ENCODE data around the gene CYP4F2.
A peak's percentile ranks its signal among the peaks of the same experiment; 100 is the strongest.

Gene CYP4F2

DNA sequence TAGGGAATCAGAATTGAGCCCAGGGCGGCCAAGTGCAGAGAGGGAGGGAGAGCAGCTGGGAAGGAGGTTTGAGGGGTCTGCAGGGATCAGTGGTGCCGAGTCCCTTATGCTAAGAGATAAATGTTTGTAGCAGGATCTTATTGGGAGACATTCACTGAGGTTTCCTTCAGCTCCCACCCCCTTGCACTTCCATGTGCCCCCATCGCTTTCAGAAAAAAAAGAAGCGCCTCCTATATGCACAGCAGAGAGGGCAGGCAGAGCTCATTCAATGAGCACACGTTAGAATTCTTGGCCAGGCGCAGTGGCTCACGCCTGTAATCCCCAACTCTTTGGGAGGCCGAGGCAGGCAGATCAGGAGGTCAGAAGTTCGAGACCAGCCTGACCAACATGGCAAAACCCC lies 28.0 kb downstream of the CYP4F2 start:
- DNase-seq (ENCODE audit: low read depth, low spot score): no peak
- no peaks in the 10 kb centered on the region for H3K9me3 ChIP-seq (ENCODE audit: insufficient read depth, low read length)
- peaks cover 6% of the 10 kb centered on the region for H3K4me1 ChIP-seq (ENCODE audit: insufficient read depth, insufficient read length)
- no peaks in the 10 kb centered on the region for H3K36me3 ChIP-seq (ENCODE audit: insufficient read depth, insufficient read length, low read length)
- no peaks in the 10 kb centered on the region for H3K27me3 ChIP-seq (ENCODE audit: insufficient read depth, insufficient read length)
- no peak overlapping the region for H3K9ac ChIP-seq (ENCODE audit: insufficient read length, low read depth)
- no peak overlapping the region for H3K4me3 ChIP-seq (ENCODE audit: insufficient read length, low read depth)
- TF ChIP-seq SUZ12 (IDR thresholded peaks at IDR 0.05; ENCODE audit: extremely low read depth, insufficient read depth, insufficient read length) (no peak), ZNF274 (IDR thresholded peaks at IDR 0.05; ENCODE audit: low read depth, low read length) (no peak), YY1 (IDR thresholded peaks at IDR 0.05; ENCODE audit: insufficient read depth, insufficient read length) (no peak)

DNA sequence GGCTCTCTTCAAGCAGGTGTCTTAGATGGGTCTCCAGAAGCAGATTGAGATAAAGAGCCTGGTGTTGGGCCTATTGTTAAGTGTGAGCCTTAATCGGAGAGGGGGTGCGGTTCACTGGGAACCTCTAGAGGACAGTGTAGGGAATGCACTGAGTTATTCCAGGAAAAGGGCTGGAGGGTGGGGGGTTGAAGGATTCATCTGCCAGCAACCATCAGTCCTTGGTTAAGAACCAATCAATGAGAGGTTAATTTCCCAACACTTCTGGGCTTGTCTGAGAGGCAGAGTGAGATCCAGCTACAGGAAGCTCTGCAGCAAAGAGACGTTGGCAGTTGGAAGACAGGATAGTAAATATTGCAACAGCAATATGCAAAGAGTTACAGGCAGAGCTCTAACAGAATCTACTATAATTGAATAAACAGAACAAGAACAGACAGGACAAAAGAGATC lies 28.7 kb downstream of the CYP4F2 start:
- peaks cover 6% of the 10 kb centered on the region for H3K4me1 ChIP-seq (ENCODE audit: insufficient read depth, insufficient read length)

DNA sequence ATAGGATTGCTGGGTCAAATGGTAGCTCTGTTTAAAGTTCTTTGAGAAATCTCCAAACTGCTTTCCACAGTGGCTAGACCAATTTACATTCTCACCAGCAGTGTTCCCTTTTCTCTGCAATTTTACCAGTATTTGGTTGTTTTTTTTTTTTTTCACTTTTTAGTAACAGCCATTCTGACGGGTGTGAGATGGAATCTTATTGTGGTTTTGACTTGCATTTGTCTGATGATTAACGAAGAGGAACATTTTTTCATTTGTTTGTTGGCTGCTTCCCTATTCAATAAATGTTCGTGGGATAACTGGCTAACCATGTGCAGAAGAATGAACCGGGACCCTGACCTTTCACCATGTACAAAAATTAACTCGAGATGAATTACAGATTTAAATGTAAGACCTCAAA lies 31.2 kb downstream of the CYP4F2 start:
- Histone ChIP-seq H3K4me1 (ENCODE audit: insufficient read depth, insufficient read length) (peaks cover 11% of the 10 kb centered on the region), H3K9me3 (ENCODE audit: insufficient read depth, low read length) (no peaks in the 10 kb centered on the region), H3K4me3 (ENCODE audit: insufficient read length, low read depth) (no peak overlapping the region), H3K27me3 (ENCODE audit: insufficient read depth, insufficient read length) (no peaks in the 10 kb centered on the region), H3K9ac (ENCODE audit: insufficient read length, low read depth) (no peak overlapping the region), H3K36me3 (ENCODE audit: insufficient read depth, insufficient read length, low read length) (no peaks in the 10 kb centered on the region)
- no peak for DNase-seq (ENCODE audit: low read depth, low spot score)
- no peak for TF ChIP-seq SUZ12 (IDR thresholded peaks at IDR 0.05; ENCODE audit: extremely low read depth, insufficient read depth, insufficient read length)
- no peak for TF ChIP-seq ZNF274 (IDR thresholded peaks at IDR 0.05; ENCODE audit: low read depth, low read length)
- TF ChIP-seq YY1 (IDR thresholded peaks at IDR 0.05; ENCODE audit: insufficient read depth, insufficient read length): no peak

More for the DNA sequence above, 28.7 kb downstream of the CYP4F2 start:
- Histone ChIP-seq H3K4me3 (ENCODE audit: insufficient read length, low read depth) (no peak overlapping the region), H3K9ac (ENCODE audit: insufficient read length, low read depth) (no peak overlapping the region), H3K9me3 (ENCODE audit: insufficient read depth, low read length) (no peaks in the 10 kb centered on the region), H3K27me3 (ENCODE audit: insufficient read depth, insufficient read length) (no peaks in the 10 kb centered on the region), H3K36me3 (ENCODE audit: insufficient read depth, insufficient read length, low read length) (no peaks in the 10 kb centered on the region)
- DNase-seq (ENCODE audit: low read depth, low spot score): peak; percentile 67
- TF ChIP-seq ZNF274 (IDR thresholded peaks at IDR 0.05; ENCODE audit: low read depth, low read length) (no peak), SUZ12 (IDR thresholded peaks at IDR 0.05; ENCODE audit: extremely low read depth, insufficient read depth, insufficient read length) (no peak)

DNA sequence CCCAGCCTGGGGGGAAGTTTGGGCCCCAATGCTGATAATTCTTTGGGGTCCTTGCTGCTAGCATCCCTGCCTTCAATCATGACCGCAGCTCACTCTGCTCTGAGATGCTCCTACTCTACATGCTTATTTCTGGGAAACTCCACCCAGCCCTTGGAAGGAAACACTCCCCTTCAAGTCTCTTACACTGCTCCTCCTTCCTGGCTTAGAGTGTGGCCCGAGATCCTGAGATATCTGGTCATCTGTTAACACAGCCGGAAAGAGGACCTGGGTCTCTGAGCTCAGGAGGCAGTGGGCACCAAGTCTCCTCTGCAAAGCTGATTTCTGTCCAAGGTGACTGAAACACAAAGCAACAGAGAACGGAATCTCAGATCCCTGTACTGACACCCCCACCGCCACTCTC lies 33.0 kb downstream of the CYP4F2 start:
- Histone ChIP-seq H3K4me3 (ENCODE audit: insufficient read length, low read depth) (no peak overlapping the region), H3K9me3 (ENCODE audit: insufficient read depth, low read length) (no peaks in the 10 kb centered on the region), H3K4me1 (ENCODE audit: insufficient read depth, insufficient read length) (peaks cover 6% of the 10 kb centered on the region), H3K9ac (ENCODE audit: insufficient read length, low read depth) (no peak overlapping the region), H3K27me3 (ENCODE audit: insufficient read depth, insufficient read length) (no peaks in the 10 kb centered on the region), H3K36me3 (ENCODE audit: insufficient read depth, insufficient read length, low read length) (no peaks in the 10 kb centered on the region)
- no peak for DNase-seq (ENCODE audit: low read depth, low spot score)
- TF ChIP-seq YY1 (IDR thresholded peaks at IDR 0.05; ENCODE audit: insufficient read depth, insufficient read length) (no peak), ZNF274 (IDR thresholded peaks at IDR 0.05; ENCODE audit: low read depth, low read length) (no peak), SUZ12 (IDR thresholded peaks at IDR 0.05; ENCODE audit: extremely low read depth, insufficient read depth, insufficient read length) (no peak)

DNA sequence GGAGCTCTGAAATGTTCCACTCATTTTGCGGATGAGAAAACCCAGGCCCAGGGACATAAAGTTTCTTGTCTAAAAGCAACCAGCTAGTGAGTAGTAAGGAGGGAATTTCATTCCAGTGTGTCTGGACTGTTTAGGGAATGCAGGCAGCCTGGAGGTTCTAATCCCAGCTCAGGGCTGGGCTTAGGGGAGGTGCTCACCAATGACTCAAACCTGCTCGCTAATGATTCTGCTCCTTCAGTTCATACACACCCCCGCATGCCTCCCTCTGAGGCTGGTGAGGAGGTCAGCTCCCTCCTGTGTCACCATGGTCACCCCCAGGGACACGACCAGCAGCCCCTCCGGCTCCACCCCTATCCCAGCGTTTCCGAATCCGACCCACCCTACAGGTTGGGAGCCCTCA lies 34.6 kb downstream of the CYP4F2 start:
- DNase-seq (ENCODE audit: low read depth, low spot score): no peak
- no peak for TF ChIP-seq ZNF274 (IDR thresholded peaks at IDR 0.05; ENCODE audit: low read depth, low read length)
- TF ChIP-seq SUZ12 (IDR thresholded peaks at IDR 0.05; ENCODE audit: extremely low read depth, insufficient read depth, insufficient read length): no peak
- TF ChIP-seq YY1 (IDR thresholded peaks at IDR 0.05; ENCODE audit: insufficient read depth, insufficient read length): no peak
- Histone ChIP-seq H3K36me3 (ENCODE audit: insufficient read depth, insufficient read length, low read length) (no peaks in the 10 kb centered on the region), H3K9ac (ENCODE audit: insufficient read length, low read depth) (peak overlapping the region; percentile 18), H3K4me3 (ENCODE audit: insufficient read length, low read depth) (no peak overlapping the region), H3K9me3 (ENCODE audit: insufficient read depth, low read length) (no peaks in the 10 kb centered on the region), H3K27me3 (ENCODE audit: insufficient read depth, insufficient read length) (no peaks in the 10 kb centered on the region), H3K4me1 (ENCODE audit: insufficient read depth, insufficient read length) (peaks cover 6% of the 10 kb centered on the region)

DNA sequence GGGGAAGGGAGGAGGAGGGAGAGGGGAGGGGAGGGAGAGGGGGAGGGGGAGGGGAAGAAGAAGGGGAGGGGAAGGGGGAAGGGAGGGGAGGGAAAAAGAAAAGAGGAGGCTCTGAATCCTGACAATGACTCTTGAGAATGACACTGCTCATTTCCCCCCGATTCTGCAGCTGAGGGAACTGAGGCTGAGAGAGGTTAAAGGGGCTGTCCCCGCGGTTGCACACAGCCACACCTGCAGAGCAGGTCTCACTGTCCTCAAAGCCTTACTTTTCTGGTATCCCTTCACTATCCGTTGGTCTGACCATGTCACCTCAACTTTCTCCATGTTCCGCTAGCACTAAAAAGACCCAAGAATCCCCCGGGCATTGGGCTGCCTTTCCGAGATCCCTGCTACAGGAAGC lies 35.4 kb downstream of the CYP4F2 start:
- H3K27me3 ChIP-seq (ENCODE audit: insufficient read depth, insufficient read length): no peaks in the 10 kb centered on the region
- DNase-seq (ENCODE audit: low read depth, low spot score): no peak
- peaks cover 6% of the 10 kb centered on the region for H3K4me1 ChIP-seq (ENCODE audit: insufficient read depth, insufficient read length)
- H3K4me3 ChIP-seq (ENCODE audit: insufficient read length, low read depth): no peak overlapping the region
- H3K9me3 ChIP-seq (ENCODE audit: insufficient read depth, low read length): no peaks in the 10 kb centered on the region
- no peaks in the 10 kb centered on the region for H3K36me3 ChIP-seq (ENCODE audit: insufficient read depth, insufficient read length, low read length)
- no peak for TF ChIP-seq ZNF274 (IDR thresholded peaks at IDR 0.05; ENCODE audit: low read depth, low read length)
- H3K9ac ChIP-seq (ENCODE audit: insufficient read length, low read depth): no peak overlapping the region

DNA sequence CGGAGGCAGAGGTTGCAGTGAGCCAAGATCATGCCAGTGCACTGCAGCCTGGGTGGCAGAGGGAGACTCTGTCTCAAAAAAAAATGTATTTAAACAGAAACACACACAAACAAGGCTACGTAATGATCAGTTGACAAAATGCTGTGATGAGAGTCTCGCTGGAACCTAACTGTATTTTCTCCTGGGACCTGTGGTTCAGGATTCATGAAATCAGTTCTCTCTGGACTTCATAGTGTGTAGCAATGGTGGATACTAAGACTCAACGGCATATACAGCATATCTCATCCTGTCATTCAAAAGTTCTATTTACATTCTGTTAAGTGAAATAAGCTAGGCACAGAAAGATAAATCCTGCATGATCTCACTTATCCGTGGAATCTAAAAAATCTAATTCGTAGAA lies 37.4 kb downstream of the CYP4F2 start:
- no peak overlapping the region for H3K9ac ChIP-seq (ENCODE audit: insufficient read length, low read depth)
- H3K36me3 ChIP-seq (ENCODE audit: insufficient read depth, insufficient read length, low read length): no peaks in the 10 kb centered on the region
- no peak for DNase-seq (ENCODE audit: low read depth, low spot score)
- H3K27me3 ChIP-seq (ENCODE audit: insufficient read depth, insufficient read length): no peaks in the 10 kb centered on the region
- peaks cover 6% of the 10 kb centered on the region for H3K4me1 ChIP-seq (ENCODE audit: insufficient read depth, insufficient read length)
- H3K4me3 ChIP-seq (ENCODE audit: insufficient read length, low read depth): no peak overlapping the region
- TF ChIP-seq SUZ12 (IDR thresholded peaks at IDR 0.05; ENCODE audit: extremely low read depth, insufficient read depth, insufficient read length) (no peak), ZNF274 (IDR thresholded peaks at IDR 0.05; ENCODE audit: low read depth, low read length) (no peak), YY1 (IDR thresholded peaks at IDR 0.05; ENCODE audit: insufficient read depth, insufficient read length) (no peak)
- no peaks in the 10 kb centered on the region for H3K9me3 ChIP-seq (ENCODE audit: insufficient read depth, low read length)

DNA sequence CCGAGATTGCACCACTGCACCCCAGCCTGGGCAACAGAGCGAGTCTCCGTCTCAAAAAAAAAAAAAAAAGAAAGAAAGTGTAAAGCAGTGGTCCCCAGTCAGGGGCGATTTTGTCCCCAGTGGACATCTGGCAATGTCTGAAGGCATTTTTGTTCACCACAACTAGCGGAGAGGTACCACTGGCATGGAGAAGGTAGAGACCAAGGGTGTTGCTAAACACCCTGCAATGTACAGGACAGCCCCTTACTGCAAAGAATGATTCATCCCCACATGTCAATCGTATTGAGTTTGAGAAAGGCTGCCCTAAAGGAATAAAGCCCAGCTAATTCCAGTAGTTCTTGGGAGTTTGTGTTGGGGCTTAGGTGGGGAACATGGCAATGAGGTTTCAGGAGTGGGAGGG lies 38.7 kb downstream of the CYP4F2 start:
- no peak for DNase-seq (ENCODE audit: low read depth, low spot score)
- no peaks in the 10 kb centered on the region for H3K9me3 ChIP-seq (ENCODE audit: insufficient read depth, low read length)
- TF ChIP-seq YY1 (IDR thresholded peaks at IDR 0.05; ENCODE audit: insufficient read depth, insufficient read length): no peak
- no peak for TF ChIP-seq ZNF274 (IDR thresholded peaks at IDR 0.05; ENCODE audit: low read depth, low read length)
- no peak for TF ChIP-seq SUZ12 (IDR thresholded peaks at IDR 0.05; ENCODE audit: extremely low read depth, insufficient read depth, insufficient read length)
- H3K36me3 ChIP-seq (ENCODE audit: insufficient read depth, insufficient read length, low read length): no peaks in the 10 kb centered on the region
- H3K27me3 ChIP-seq (ENCODE audit: insufficient read depth, insufficient read length): no peaks in the 10 kb centered on the region
- no peak overlapping the region for H3K9ac ChIP-seq (ENCODE audit: insufficient read length, low read depth)
- H3K4me1 ChIP-seq (ENCODE audit: insufficient read depth, insufficient read length): peaks cover 6% of the 10 kb centered on the region
- H3K4me3 ChIP-seq (ENCODE audit: insufficient read length, low read depth): no peak overlapping the region

All from NT2/D1 (cell line).